Stimulated activated CD4-positive, alpha-beta T cell treated with anti-CD3 and anti-CD28 coated beads, Interleukin-1b, Interleukin-23, amount 100 ng/mL, for 48 hours (primary cell): ENCODE data around the gene LZTR1.

Source experiments
- DNase-seq: peaks from one replicate; pipeline ENCODE4 v3.0.0-alpha.2; 2020

Gene LZTR1

GRCh38 chr22:20983081-20983771, 1.1 kb downstream of the LZTR1 start:
- DNase-seq: no peak

- DNase-seq: no peak
Measured at GRCh38 chr22:20985720-20986119, 3.6 kb downstream of the LZTR1 start.

GRCh38 chr22:20986365-20986764, 4.3 kb downstream of the LZTR1 start:
- DNase-seq: no peak

- DNase-seq: no peak
Measured at GRCh38 chr22:20987375-20987774, 5.3 kb downstream of the LZTR1 start.

- DNase-seq: no peak
Measured at GRCh38 chr22:20988573-20989322, 6.7 kb downstream of the LZTR1 start.

- DNase-seq: no peak
Measured at GRCh38 chr22:20989323-20990138, 7.4 kb downstream of the LZTR1 start.

GRCh38 chr22:20990184-20991180, 8.4 kb downstream of the LZTR1 start:
- DNase-seq: no peak

GRCh38 chr22:20991252-20992055, 9.4 kb downstream of the LZTR1 start:
- DNase-seq: no peak

- no peak for DNase-seq
Measured at GRCh38 chr22:20992056-20992442, 10.0 kb downstream of the LZTR1 start.

GRCh38 chr22:20992456-20993303, 10.6 kb downstream of the LZTR1 start:
- DNase-seq: no peak

GRCh38 chr22:20993304-20994127, 11.4 kb downstream of the LZTR1 start:
- no peak for DNase-seq

- no peak for DNase-seq
Measured at GRCh38 chr22:20994128-20994901, 12.2 kb downstream of the LZTR1 start.

GRCh38 chr22:20994902-20995241, 12.8 kb downstream of the LZTR1 start:
- no peak for DNase-seq

- DNase-seq: no peak
Measured at GRCh38 chr22:20995329-20996030, 13.4 kb downstream of the LZTR1 start.

- no peak for DNase-seq
Measured at GRCh38 chr22:20996031-20996410, 13.9 kb downstream of the LZTR1 start.

GRCh38 chr22:20996598-20997535, 14.8 kb downstream of the LZTR1 start:
- DNase-seq: no peak
